GM21360 (cell line): ENCODE data around the gene GPR87.
A peak's percentile ranks its signal among the peaks of the same experiment; 100 is the strongest.

ENCODE experiments used
- ATAC-seq: cut with Tn5 transposase; IDR thresholded peaks from one replicate; pipeline ENCODE4 v1.9.1; 2021; ENCODE audit warnings: mild to moderate bottlenecking, moderate library complexity; ENCODE audit not compliant: unreplicated experiment

The GPR87 gene

GRCh38 chr3:151283907-151284461 lies 32.6 kb downstream of the GPR87 start:
- ATAC-seq, result no peak

GRCh38 chr3:151283387-151283786 lies 33.2 kb downstream of the GPR87 start:
- ATAC-seq, result no peak

- ATAC-seq, result no peak
These were observed 33.7 kb downstream of the GPR87 start for GRCh38 chr3:151282921-151283320.

GRCh38 chr3:151281671-151282324 lies 34.8 kb downstream of the GPR87 start:
- ATAC-seq, result no peak

GRCh38 chr3:151278230-151278629 lies 38.4 kb downstream of the GPR87 start, which contains the start of gene P2RY14:
Gene P2RY14 (minus strand): TSS chr3:151278542. CDS start chr3:151214316, 64,226 bp downstream.
- ATAC-seq, result no peak

- ATAC-seq, result peak; percentile 58
These were observed 40.0 kb downstream of the GPR87 start for GRCh38 chr3:151276687-151277042.

GRCh38 chr3:151276038-151276686 lies 40.5 kb downstream of the GPR87 start:
- ATAC-seq, result peak; percentile 10

GRCh38 chr3:151275091-151275490 lies 41.5 kb downstream of the GPR87 start:
- no peak for ATAC-seq

- no peak for ATAC-seq
These were observed 47.0 kb downstream of the GPR87 start for GRCh38 chr3:151269631-151270030.

GRCh38 chr3:151268267-151269235 lies 48.1 kb downstream of the GPR87 start:
- no peak for ATAC-seq

GRCh38 chr3:151267066-151267465 lies 49.6 kb downstream of the GPR87 start:
- no peak for ATAC-seq

- ATAC-seq, result peak; percentile 96
These were observed 50.8 kb downstream of the GPR87 start for GRCh38 chr3:151265866-151266265.

GRCh38 chr3:151265166-151265565 lies 51.5 kb downstream of the GPR87 start:
- ATAC-seq, result no peak

- ATAC-seq, result no peak
These were observed 52.0 kb downstream of the GPR87 start for GRCh38 chr3:151264605-151265004.

GRCh38 chr3:151262871-151263525 lies 53.6 kb downstream of the GPR87 start:
- ATAC-seq, result no peak

GRCh38 chr3:151259664-151260063 lies 57.0 kb downstream of the GPR87 start:
- ATAC-seq, result no peak

- no peak for ATAC-seq
These were observed 59.9 kb downstream of the GPR87 start for GRCh38 chr3:151256749-151257148.

GRCh38 chr3:151248772-151249337 lies 67.8 kb downstream of the GPR87 start:
- no peak for ATAC-seq
